Endothelial cell of umbilical vein (primary cell): ENCODE measurements around the gene GABBR2. TPM values are rescaled to one million over a fixed set of nuclear protein-coding genes. Genes with fewer than 3 reads are reported as not detected.

Experiments
- BruUV-seq: library from RNA; stranded (reverse); fragments of 400-500 nt; replicated peaks from 2 replicates; lab custom pipeline; 2021; lab: Mats Ljungman, UMichigan
- CTCF ChIA-PET: fragments of 300-600, 350-600 bp; sonication (Branson Sonifier 250); formaldehyde crosslinking; loops from one replicate; lab custom pipeline; 2021; ENCODE audit warnings: antibody characterized with exemption, inconsistent platforms; lab: Charles Lee
- POLR2A ChIA-PET: fragments of 300-600, 350-600 bp; sonication (Branson Sonifier 250); formaldehyde crosslinking; loops from one replicate; lab custom pipeline; 2021; ENCODE audit warnings: antibody characterized with exemption, inconsistent platforms; lab: Charles Lee
- DNase-seq: peaks from one replicate; pipeline ENCODE4 v3.0.0-alpha.2; 2011; ENCODE audit warnings: low read depth, low spot score
- FAIRE-seq: peaks from 2 replicates; lab custom pipeline; 2011; peaks lifted over from hg19 to GRCh38; lab: Jason Lieb, UNC
- H2AFZ ChIP-seq: 2 replicates; pipeline ENCODE4 v1.6.0; 2012; ENCODE audit warnings: low read depth, low read length, control low read depth, inconsistent platforms
- H3K27ac ChIP-seq: 2 replicates; pipeline ENCODE4 v1.5.1; 2011; ENCODE audit warnings: low read depth, mild to moderate bottlenecking, control low read depth, low read length, moderate library complexity; ENCODE audit not compliant: insufficient read depth
- H3K27me3 ChIP-seq, 2 experiments: 2 replicates each; pipeline versions ENCODE4 v1.6.0 to v1.6.1; 2011; ENCODE audit warnings: low read length in 2 of 2, mixed read lengths in 1 of 2; ENCODE audit not compliant: control insufficient read depth in 2 of 2, insufficient read depth in 2 of 2
- H3K36me3 ChIP-seq, 2 experiments: 2 replicates in 1 of 2; 3 replicates in 1 of 2; pipeline ENCODE4 v1.5.1; 2011; ENCODE audit warnings: low read length in 2 of 2, mild to moderate bottlenecking in 1 of 2, moderate library complexity in 1 of 2; ENCODE audit not compliant: control insufficient read depth in 2 of 2, insufficient read depth in 2 of 2; ENCODE audit errors: extremely low read depth in 1 of 2
- H3K4me1 ChIP-seq: 3 replicates; pipeline ENCODE4 v1.5.1; 2011; ENCODE audit warnings: mild to moderate bottlenecking, low read length; ENCODE audit not compliant: control insufficient read depth, insufficient read depth; ENCODE audit errors: extremely low read depth
- H3K4me2 ChIP-seq: 2 replicates; pipeline ENCODE4 v1.6.1; 2011; ENCODE audit warnings: low read length, control low read depth, mixed read lengths; ENCODE audit not compliant: insufficient read depth
- H3K4me3 ChIP-seq, 3 experiments: fragments of 200-600 bp in 1 of 3; sonication (generic), shearing (Covaris generic) in 1 of 3; replicated peaks in 1 of 3; 2 replicates each; pipeline ENCODE4 v1.5.1; 2011 to 2016; ENCODE audit warnings: control low read depth in 3 of 3, low read length in 3 of 3, mild to moderate bottlenecking in 2 of 3, inconsistent platforms in 1 of 3, low read depth in 1 of 3, moderate library complexity in 1 of 3; ENCODE audit not compliant: insufficient read depth in 1 of 3
- H3K79me2 ChIP-seq: 2 replicates; pipeline ENCODE4 v1.6.0; 2012; ENCODE audit warnings: low read length, inconsistent platforms; ENCODE audit not compliant: control insufficient read depth, insufficient read depth
- H3K9ac ChIP-seq: replicated peaks from 2 replicates; pipeline ENCODE3; 2011; ENCODE audit warnings: low read length, control low read depth; ENCODE audit not compliant: insufficient read depth; ENCODE audit errors: extremely low read depth
- H3K9me1 ChIP-seq: replicated peaks from 3 replicates; pipeline ENCODE4 v1.6.0; 2011; ENCODE audit warnings: mild to moderate bottlenecking, low read length; ENCODE audit not compliant: control insufficient read depth, insufficient read depth; ENCODE audit errors: extremely low read depth
- H3K9me3 ChIP-seq: replicated peaks from 2 replicates; pipeline ENCODE4 v1.5.1; 2012; ENCODE audit warnings: low read length, inconsistent platforms; ENCODE audit not compliant: control insufficient read depth, insufficient read depth
- H4K20me1 ChIP-seq: replicated peaks from 2 replicates; pipeline ENCODE3; 2011; ENCODE audit warnings: mild to moderate bottlenecking, low read length; ENCODE audit not compliant: control insufficient read depth, insufficient read depth; ENCODE audit errors: extremely low read depth
- CTCF ChIP-seq, 2 donors: IDR thresholded peaks; 1 replicate in 1 of 2; 2 replicates in 1 of 2; pipeline ENCODE4 v1.5.1; 2011; ENCODE audit warnings: low read length in 2 of 2, mild to moderate bottlenecking in 2 of 2, moderate library complexity in 2 of 2, control low read depth in 1 of 2, inconsistent platforms in 1 of 2, low read depth in 1 of 2; ENCODE audit not compliant: insufficient read depth in 1 of 2; ENCODE audit errors: extremely low read depth in 1 of 2
- EZH2 ChIP-seq: IDR thresholded peaks from 2 replicates; pipeline ENCODE4 v1.6.1; 2012; ENCODE audit warnings: borderline replicate concordance, low read depth, mild to moderate bottlenecking, moderate library complexity, low read length, inconsistent platforms; ENCODE audit not compliant: severe bottlenecking
- FOS ChIP-seq: IDR thresholded peaks from 2 replicates; pipeline ENCODE4 v1.6.1; 2011; ENCODE audit warnings: mild to moderate bottlenecking, low read length, moderate library complexity, borderline replicate concordance; ENCODE audit not compliant: insufficient read depth
- GATA2 ChIP-seq: IDR thresholded peaks from 2 replicates; pipeline ENCODE4 v1.7.0; 2011; ENCODE audit warnings: low read depth, mild to moderate bottlenecking, moderate library complexity, mixed read lengths, low read length; ENCODE audit not compliant: insufficient read length, insufficient read depth
- JUN ChIP-seq: IDR thresholded peaks from 2 replicates; pipeline ENCODE4 v1.6.1; 2011; ENCODE audit warnings: borderline replicate concordance, low read depth; ENCODE audit not compliant: insufficient read length, insufficient read depth
- MAX ChIP-seq: IDR thresholded peaks from 2 replicates; pipeline ENCODE4 v1.6.1; 2011; ENCODE audit not compliant: insufficient read depth, insufficient read length
- MYC ChIP-seq: IDR thresholded peaks from one replicate; pipeline ENCODE4 v1.6.1; 2011; ENCODE audit warnings: mild to moderate bottlenecking, low read depth, low read length
- POLR2A ChIP-seq: IDR thresholded peaks from 2 replicates; pipeline ENCODE4 v1.6.1; 2012; ENCODE audit warnings: low read depth, mild to moderate bottlenecking, control low read depth, low read length
- POLR2AphosphoS5 ChIP-seq: IDR thresholded peaks from 2 replicates; pipeline ENCODE4 v1.6.1; 2012; ENCODE audit warnings: low read depth, mild to moderate bottlenecking, control low read depth, low read length, moderate library complexity; ENCODE audit not compliant: insufficient read depth
- dilution Hi-C: fragments of 300-500 bp; cut with MboI; formaldehyde crosslinking; loops from one replicate; pipeline ENCODE4 v1.15.0; 2019; ENCODE audit warnings: low sequenced_read_pairs; ENCODE audit not compliant: extremely low pct_ligation_motif_present
- intact Hi-C: fragments of 100-400 bp; cut with micrococcal nuclease; formaldehyde crosslinking; loops from one replicate; pipeline ENCODE4 v1.10.0; 2022
- polyA plus RNA-seq, 4 experiments: library from polyadenylated mRNA; depleted of rRNA in 3 of 4; stranded (reverse) in 3 of 4; unstranded in 1 of 4; fragments of >200 nt; gene quantifications; 2 replicates each; pipeline versions ENCODE4 v1.2.1 to v1.2.3, GENCODE V29; 2011 to 2012; ENCODE audit warnings: missing spikeins in 1 of 4
- total RNA-seq: library from RNA; stranded (reverse); gene quantifications from 2 replicates; pipeline ENCODE4 v1.2.3, GENCODE V29; 2021

GABBR2 gene
- total and polyA plus RNA-seq, 2 donors (not counting 3 experiments of a cell fraction or from before 2014, with no cell fraction given), result 1.1 to 9.2 TPM

- Histone ChIP-seq H3K36me3 (no peaks in the 10 kb centered on the region), H3K4me2 (no peak overlapping the region), H2AFZ (no peak overlapping the region), H3K27me3 (no peaks in the 10 kb centered on the region), H3K9ac (no peak overlapping the region), H4K20me1 (no peaks in the 10 kb centered on the region), H3K79me2 (no peaks in the 10 kb centered on the region), H3K4me1 (no peaks in the 10 kb centered on the region), H3K27ac (no peak overlapping the region), H3K9me3 (no peaks in the 10 kb centered on the region), H3K4me3 (no peak overlapping the region), H3K9me1 (no peaks in the 10 kb centered on the region)
- DNase-seq, result no peak
- BruUV-seq, result no TSS peak
- intact Hi-C loops (no loop called here), dilution Hi-C loops (no loop called here)
- ChIA-PET POLR2A (no interaction called here), CTCF (interaction anchor here (1.1 to 1.3 kb wide), 2 partner anchors 9 to 18 kb away, joined by 3 read pairs; no protein-coding TSS in a partner anchor)
- TF ChIP-seq JUN (no peak), MYC (no peak), CTCF (IDR thresholded peaks at IDR 0.05; ENCODE audit: extremely low read depth in 1 of 2, insufficient read depth in 1 of 2, low read depth in 1 of 2, low read length in 2 of 2) (no peak), POLR2AphosphoS5 (no peak), MAX (no peak), FOS (no peak), GATA2 (no peak), EZH2 (no peak), POLR2A (no peak)
- FAIRE-seq, result no peak
Observed at GRCh38 chr9:98457726-98458370, 250.9 kb downstream of the GABBR2 start.
